SHP77 (cell line): ENCODE results near the gene SIL1.
"Not testable (repeated sequence)": the region's sequence is repeated elsewhere in the genome, so short reads cannot be mapped to it uniquely, and the experiment has no call there.

Experiments
- DNase-seq, 2 experiments: peaks; one replicate each; lab custom pipeline; 2025; lab: John Stamatoyannopoulos, UW

Gene SIL1

GRCh38 chr5:139140591-139141071, 57.5 kb downstream of the SIL1 start:
- DNase-seq: no peak

DNA sequence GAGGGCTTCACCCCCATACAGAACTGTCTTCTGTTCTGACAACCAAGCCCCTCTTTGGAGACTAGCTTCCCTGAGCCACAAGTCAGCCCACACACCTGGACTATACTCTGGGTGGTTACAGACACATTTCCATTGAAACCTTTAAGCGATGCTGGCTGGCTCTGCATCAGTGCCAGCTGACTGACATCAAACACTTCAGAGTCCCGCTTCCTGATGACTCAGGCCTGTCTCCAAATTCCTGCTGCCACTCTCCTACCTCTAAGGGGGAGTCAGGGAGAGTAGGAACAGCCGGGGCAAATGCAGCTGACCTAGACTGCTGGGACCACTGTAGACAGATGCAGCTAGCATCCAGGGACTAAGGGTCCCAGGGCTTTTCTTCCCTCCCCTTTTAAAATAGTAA, 59.4 kb downstream of the SIL1 start:
- peak; percentile 88 to 94 for DNase-seq

GRCh38 chr5:139138109-139138508, 60.1 kb downstream of the SIL1 start:
- DNase-seq: no peak

GRCh38 chr5:139137697-139138096, 60.5 kb downstream of the SIL1 start:
- peak; percentile 68 to 77 for DNase-seq

- DNase-seq: no peak
These were observed 63.3 kb downstream of the SIL1 start for GRCh38 chr5:139134906-139135305.

GRCh38 chr5:139133282-139133681, 64.9 kb downstream of the SIL1 start:
- peak; percentile 87 to 91 for DNase-seq

- DNase-seq: no peak
These were observed 65.7 kb downstream of the SIL1 start for GRCh38 chr5:139132515-139132914.

- no peak for DNase-seq
These were observed 66.2 kb downstream of the SIL1 start for GRCh38 chr5:139131921-139132432.

- DNase-seq: peak in 1 of 2 experiments; percentile 38
These were observed 66.7 kb downstream of the SIL1 start for GRCh38 chr5:139131465-139131864.

GRCh38 chr5:139131062-139131461, 67.1 kb downstream of the SIL1 start:
- DNase-seq: no peak

DNA sequence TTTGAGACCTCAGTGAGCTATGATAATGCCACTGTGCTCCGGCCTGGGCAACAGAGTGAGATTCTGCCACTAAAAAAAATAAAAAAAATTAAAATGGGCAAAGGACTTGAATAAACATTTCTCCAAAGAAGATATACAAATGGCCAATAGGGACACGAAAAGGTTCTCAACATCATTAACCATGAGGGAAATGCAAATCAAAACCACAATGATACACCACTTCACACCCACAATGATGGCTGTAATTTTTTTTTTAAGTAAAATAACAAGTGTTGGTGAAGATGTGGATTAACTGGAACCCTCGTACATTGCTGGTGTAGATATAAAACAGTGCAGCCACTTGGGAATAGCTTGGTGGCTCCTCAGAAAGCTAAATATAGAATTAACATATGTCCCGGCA, 68.0 kb downstream of the SIL1 start:
- no peak for DNase-seq

- DNase-seq: no peak
These were observed 71.5 kb downstream of the SIL1 start for GRCh38 chr5:139126711-139127111.

DNA sequence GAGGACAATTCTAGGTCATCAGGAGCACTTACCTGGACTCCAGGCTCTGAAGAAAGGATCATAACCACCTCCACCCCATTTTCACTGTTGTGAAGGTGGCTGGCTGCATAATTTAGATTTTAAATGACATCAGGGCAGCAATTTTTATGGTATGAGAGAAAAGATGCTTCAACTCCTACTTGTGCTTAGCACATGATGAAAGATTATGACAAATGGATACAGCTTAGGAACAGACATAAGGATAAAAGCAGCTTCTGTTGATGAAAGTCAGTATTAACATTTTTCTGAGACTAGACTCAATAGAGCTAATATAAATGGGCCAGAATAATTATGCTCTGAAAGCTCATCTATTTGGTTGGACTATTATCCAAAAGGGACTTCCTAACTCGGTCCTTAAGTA, 72.2 kb downstream of the SIL1 start:
- no peak for DNase-seq

- no peak for DNase-seq
These were observed 73.2 kb downstream of the SIL1 start for GRCh38 chr5:139124774-139125520.

DNA sequence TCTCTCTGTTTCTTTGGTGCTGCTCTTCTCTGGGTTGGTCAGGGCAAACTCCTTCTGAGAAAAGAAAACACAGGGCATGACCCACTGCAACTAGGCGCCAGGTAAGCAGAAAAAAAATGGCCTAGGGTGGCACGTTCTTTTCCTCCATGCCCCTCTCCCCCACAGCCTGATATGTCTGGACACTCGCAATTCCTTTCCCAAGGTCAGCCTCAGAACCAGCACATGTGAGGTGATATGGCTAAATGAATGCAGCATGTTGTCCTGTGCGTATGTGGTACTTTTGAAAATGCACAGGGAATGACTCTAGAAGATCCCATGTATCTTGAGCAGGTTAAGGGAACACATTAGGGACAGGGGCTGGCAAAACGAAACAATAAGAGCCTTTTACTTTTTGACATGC, 77.0 kb downstream of the SIL1 start:
- DNase-seq: no peak

GRCh38 chr5:139120521-139120920, 77.6 kb downstream of the SIL1 start:
- no peak for DNase-seq

DNA sequence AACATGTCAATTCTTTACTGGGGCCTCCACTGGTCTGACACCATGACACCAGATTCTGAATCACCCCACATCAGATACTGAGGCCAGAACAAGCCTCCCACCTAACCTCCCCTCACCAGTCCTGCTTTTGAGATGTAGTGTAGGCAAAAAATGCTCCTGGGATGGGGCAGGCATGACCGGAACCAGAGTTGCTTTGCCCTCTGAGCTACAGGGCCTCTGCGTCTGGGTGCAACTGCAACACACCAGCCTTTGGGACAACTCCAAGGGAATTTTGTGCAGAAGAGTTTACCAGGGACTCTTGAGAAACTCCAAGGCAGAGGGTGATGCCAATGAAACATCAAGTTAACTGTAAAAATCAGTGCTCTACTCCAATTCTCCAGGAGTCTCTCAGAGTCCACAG, 79.4 kb downstream of the SIL1 start:
- no peak for DNase-seq

DNA sequence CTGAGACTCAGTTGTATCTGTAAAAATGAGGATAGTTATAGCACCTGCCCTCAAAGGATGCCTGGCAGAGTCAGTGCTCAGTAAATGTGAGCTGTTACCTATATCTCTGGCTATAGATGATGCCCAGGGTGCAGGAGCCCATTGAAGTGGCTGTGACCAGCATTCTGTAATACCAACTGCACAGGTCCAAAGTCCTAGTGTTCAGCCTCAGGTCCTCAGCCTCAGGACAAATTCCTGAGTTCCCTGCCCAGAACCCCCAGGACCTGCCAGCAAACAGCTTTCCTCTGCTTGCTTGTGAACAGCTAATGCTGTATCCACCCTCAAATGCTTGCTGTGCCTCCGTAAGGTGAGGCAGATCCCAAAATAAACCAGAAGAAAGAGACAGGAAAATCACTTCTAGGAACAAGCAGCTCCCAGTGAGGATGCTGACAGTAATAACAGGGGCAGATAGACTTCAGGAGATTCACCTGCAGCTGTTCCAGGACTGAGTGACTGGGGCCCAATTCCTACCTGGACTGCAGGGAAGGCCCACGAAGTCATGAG, 80.8 kb downstream of the SIL1 start:
- no peak for DNase-seq

DNA sequence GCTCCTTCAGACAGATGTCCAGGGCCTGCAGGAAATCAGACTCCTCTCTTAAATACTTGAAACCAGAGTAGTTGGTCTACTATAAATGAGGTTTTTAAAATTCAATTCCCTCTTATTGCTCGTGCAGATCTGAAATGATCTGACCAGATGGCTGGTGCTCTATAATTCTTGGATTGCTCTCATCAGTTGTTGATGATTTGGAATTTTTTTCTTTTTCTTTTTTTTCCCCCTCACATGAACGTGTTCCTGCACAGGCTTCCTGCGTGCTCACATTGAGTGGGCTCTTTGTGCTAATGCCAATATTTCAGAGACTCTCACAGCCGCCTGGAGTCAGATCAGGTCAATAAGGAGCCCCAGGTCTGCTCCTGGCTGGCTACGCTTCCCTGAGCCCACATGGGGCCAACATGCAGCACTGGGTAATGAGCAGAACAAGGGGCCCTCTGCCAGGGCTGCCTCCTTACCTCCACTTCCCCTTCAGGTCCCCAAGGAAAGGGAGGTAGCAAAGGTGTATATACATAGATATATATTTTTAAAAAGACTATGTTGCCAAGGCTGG, 82.0 kb downstream of the SIL1 start:
- DNase-seq: no peak

DNA sequence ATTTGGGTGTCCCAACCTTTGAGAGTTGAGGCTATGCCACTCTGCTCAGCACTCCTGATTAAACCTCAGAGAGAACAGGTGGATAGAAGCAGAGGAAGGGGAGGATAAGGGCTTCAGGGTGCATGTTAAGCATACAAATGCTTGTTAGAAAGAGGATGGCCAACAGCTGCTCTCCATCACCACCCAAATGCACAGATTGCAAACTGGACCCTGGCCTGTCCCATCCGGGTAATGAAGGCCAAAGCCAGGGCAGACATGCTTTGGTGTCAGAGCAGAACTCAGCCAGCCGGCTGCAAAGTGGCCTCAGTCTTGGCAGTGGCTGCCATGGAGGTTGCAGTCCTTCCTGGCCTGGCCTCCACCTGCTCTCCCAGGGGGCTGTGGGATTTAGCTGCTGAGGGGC, 84.3 kb downstream of the SIL1 start:
- no peak for DNase-seq

- not testable (repeated sequence) for DNase-seq
These were observed 85.8 kb downstream of the SIL1 start for GRCh38 chr5:139112362-139112761.

- DNase-seq: no peak
These were observed 87.5 kb downstream of the SIL1 start for GRCh38 chr5:139110526-139111168.
